ENCODE results near the gene TMEM115. TPM values are rescaled to one million over a fixed set of nuclear protein-coding genes. Genes with fewer than 3 reads are reported as not detected.

TMEM115 gene
- total and polyA plus RNA-seq, 2 of the 13 experiments (the other 11 are each of a cell fraction or from before 2014, with no cell fraction given), result 22.1 to 30.7 TPM

GRCh38 chr3:50388720-50389413 is 29.5 kb upstream of the TMEM115 start (continued):
- TF ChIP-seq FUBP1 (CRISPR knock-in tag; IDR thresholded peaks at IDR 0.05; ENCODE audit: borderline replicate concordance) (no peak), ELF1 (CRISPR knock-in tag; IDR thresholded peaks at IDR 0.05) (no peak), ZNF687 (CRISPR knock-in tag; IDR thresholded peaks at IDR 0.05) (0 out of 2 replicates have a peak, but pooled peaks have one; percentile 1), ZSCAN31 (CRISPR knock-in tag; IDR thresholded peaks at IDR 0.05; ENCODE audit: low read depth) (no peak)

All from HepG2 (cell line).